ENCODE measurements around the gene ARL2BP. TPM values are rescaled to one million over a fixed set of nuclear protein-coding genes. Genes with fewer than 3 reads are reported as not detected.

Gene ARL2BP
- total and polyA plus RNA-seq, 12 donors = 33.4 to 57.9 (median 45.9) TPM

DNA sequence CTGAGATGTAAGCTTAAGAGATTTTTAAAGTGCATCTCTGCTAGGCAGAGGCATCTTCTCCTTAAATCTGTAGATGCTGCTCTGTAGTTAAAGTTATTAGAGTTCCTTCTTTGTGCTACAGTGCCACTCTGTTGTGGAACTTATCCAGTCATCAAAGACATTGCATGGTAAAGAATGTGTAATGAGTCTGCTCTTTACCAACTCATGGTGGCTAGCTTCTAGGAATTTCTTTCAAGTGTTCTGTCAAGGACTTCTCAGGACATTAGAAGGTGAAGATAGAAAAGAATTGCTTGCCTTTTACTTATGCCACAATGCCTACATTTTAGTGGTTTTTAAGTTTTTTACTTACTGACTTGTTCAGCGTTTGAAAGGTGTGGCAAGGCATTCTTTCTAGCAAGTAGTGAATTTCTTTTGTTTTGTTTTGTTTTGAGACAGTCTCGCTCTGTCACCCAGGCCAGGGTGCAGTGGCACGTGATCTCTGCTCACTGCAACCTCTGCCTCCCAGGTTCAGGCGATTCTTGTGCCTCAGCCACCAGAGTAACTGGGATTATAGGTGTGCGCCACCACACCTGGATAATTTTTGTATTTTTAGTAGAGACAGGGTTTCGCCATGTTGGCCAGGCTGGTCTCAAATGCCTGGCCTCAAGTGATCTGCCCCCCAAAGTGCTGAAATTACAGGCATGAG lies 20.3 kb upstream of the ARL2BP start:
- H3K4me1 ChIP-seq = no peaks in the 10 kb centered on the region
- TF ChIP-seq, protein P1, sequence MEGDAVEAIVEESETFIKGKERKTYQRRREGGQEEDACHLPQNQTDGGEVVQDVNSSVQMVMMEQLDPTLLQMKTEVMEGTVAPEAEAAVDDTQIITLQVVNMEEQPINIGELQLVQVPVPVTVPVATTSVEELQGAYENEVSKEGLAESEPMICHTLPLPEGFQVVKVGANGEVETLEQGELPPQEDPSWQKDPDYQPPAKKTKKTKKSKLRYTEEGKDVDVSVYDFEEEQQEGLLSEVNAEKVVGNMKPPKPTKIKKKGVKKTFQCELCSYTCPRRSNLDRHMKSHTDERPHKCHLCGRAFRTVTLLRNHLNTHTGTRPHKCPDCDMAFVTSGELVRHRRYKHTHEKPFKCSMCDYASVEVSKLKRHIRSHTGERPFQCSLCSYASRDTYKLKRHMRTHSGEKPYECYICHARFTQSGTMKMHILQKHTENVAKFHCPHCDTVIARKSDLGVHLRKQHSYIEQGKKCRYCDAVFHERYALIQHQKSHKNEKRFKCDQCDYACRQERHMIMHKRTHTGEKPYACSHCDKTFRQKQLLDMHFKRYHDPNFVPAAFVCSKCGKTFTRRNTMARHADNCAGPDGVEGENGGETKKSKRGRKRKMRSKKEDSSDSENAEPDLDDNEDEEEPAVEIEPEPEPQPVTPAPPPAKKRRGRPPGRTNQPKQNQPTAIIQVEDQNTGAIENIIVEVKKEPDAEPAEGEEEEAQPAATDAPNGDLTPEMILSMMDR (IDR thresholded peaks at IDR 0.05) = no peak
- intact Hi-C loops (cut with DNase I) = no loop called here
- H3K27ac ChIP-seq = no peak overlapping the region
- DNase-seq (no peak), ATAC-seq (no peak)
- no peak overlapping the region for H3K4me3 ChIP-seq
- peaks cover 0 to 7% (median 0%) of the 10 kb centered on the region in 11 donors for H3K9me3 ChIP-seq
- no peaks in the 10 kb centered on the region for H3K27me3 ChIP-seq
- 97 to 98% methylated on average over 6 of the region's 6 CpGs for WGBS, 2 donors
- peaks cover 0 to 100% (median 65%) of the 10 kb centered on the region in 9 donors for H3K36me3 ChIP-seq

GRCh38 chr16:57225978-57226377 lies 19.1 kb upstream of the ARL2BP start:
- Histone ChIP-seq H3K9me3 (no peaks in the 10 kb centered on the region), H3K27me3 (no peaks in the 10 kb centered on the region), H3K27ac (no peak overlapping the region), H3K36me3 (peaks cover 0 to 100% (median 65%) of the 10 kb centered on the region in 9 donors), H3K4me3 (no peak overlapping the region), H3K4me1 (no peaks in the 10 kb centered on the region)
- 98% methylated on average over 7 of the region's 7 CpGs for WGBS, 2 donors
- DNase-seq (no peak), ATAC-seq (no peak)
- intact Hi-C loops (cut with DNase I) = no loop called here
- TF ChIP-seq, protein P1 (IDR thresholded peaks at IDR 0.05) = no peak

DNA sequence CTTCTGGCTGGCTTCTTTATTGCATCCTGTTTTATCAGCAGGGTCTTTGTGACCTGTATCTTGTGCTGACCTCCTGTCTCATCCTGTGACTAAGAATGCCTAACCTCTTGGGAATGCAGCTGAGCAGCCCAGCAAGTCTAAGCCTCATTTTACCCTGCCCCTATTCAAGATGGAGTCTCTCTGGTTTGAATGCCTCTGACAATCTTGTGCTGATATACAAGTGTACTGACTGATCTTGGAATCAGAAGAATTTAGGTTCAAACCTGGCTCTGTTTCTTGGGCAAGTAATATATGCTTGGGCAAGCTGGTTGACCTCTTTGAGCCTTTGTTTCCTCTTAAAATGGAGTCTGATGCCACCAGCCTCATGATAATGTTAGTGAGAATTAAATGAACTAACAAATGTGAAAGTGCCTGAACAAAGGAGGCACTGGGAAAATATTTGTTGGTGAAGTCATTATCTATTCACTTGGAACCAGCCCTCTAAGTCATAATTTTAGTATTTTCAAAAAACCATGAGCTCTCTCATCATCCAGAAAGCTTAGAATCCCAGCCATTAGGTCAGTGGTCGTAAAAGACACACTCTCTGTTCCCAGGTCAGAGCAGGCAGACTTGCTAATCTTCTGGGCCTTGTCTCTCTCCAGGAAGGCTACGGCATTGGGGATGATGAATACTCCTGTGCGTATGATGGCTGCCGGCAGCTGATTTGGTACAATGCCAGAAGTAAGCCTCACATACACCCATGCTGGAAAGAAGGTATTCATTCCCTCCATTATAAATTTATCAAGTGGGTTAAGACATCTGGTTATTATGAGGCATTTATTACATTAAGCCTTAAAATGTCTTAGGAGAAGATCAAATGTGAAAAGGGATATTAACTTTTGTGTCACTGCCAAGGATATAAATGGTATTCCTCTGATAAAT lies 18.1 kb upstream of the ARL2BP start:
- peaks cover 0 to 100% (median 67%) of the 10 kb centered on the region in 9 donors for H3K36me3 ChIP-seq
- intact Hi-C loops (cut with DNase I) = no loop called here
- no peak overlapping the region for H3K4me3 ChIP-seq
- ATAC-seq (no peak), DNase-seq (no peak)
- WGBS, 2 donors = 86 to 92% methylated on average over 4 of the region's 4 CpGs
- H3K27ac ChIP-seq = no peak overlapping the region
- no peaks in the 10 kb centered on the region for H3K4me1 ChIP-seq
- H3K27me3 ChIP-seq = no peaks in the 10 kb centered on the region
- H3K9me3 ChIP-seq = no peaks in the 10 kb centered on the region
- TF ChIP-seq, protein P1 (IDR thresholded peaks at IDR 0.05) = no peak

DNA sequence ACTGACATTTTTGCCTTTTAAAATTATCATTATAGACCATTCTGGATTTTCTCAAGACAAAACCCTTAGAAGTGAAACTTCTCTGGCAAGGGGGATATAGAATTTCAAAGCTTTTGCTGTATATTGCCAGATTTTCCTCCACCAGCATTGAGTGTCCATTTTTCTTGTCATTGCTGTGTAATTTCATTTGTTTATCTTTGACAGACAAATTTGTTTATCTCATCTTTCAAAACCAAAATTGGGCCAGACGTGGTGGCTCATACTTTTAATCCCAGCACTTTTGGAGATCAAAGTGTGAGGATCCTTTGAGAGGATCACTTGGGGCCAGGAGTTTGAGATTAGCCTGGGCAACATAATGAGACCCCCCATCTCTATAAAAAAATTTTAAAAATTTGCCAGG lies 16.0 kb upstream of the ARL2BP start:
- no peaks in the 10 kb centered on the region for H3K9me3 ChIP-seq
- TF ChIP-seq, protein P1 (IDR thresholded peaks at IDR 0.05) = no peak
- ATAC-seq = no peak
- H3K36me3 ChIP-seq = peaks cover 0 to 100% (median 70%) of the 10 kb centered on the region in 9 donors
- WGBS, 2 donors = 87 to 92% methylated on average over 1 of the region's 1 CpG
- no peak for DNase-seq
- no peaks in the 10 kb centered on the region for H3K27me3 ChIP-seq
- no peak overlapping the region for H3K4me3 ChIP-seq
- intact Hi-C loops (cut with DNase I) = no loop called here
- H3K27ac ChIP-seq = no peak overlapping the region
- H3K4me1 ChIP-seq = peaks cover 0 to 6% (median 0%) of the 10 kb centered on the region in 9 donors

Data from heart right ventricle (tissue), 16 donors.